ENCODE data around the gene WDR1. TPM values are rescaled to one million over a fixed set of nuclear protein-coding genes. Genes with fewer than 3 reads are reported as not detected.

WDR1 gene
- total RNA-seq, 1 experiment from 2014 or later, result 223 TPM

DNA sequence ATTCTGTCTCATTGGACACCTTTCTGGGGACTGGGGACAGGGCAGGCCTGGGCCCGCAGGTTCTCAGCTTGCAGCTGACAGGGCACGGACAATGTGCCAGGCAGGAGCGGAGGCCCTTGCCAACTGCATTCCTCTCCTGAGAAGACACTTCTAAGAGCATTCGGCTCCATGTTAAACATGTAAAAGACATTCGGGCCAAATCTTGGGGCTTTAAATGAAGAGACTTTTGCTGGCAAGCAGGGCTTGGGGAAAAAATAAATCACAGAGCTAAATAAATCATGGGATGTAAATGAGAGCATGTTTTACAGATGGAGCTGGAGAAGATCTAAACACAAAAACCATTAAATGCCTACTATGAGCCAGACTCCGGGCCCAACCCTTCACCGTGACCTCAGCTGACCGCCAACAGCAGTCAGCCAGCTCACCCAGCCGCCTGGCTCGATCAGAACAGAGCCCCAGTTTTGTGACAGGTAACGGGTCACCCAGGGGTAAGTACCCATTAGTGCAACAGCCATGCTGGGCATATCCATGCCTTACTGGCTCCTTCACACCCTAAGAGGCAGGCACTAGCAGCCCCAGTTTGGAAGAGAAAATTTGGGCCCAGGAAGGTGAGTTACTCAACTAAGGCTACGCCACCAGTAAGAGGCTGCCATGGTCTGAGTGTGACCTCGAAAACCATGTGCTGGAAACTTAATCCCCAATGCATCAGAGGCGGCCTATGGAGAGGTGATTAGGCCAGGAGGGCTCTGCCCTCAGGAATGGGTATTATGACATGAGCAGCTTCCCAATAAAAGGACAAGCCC is 14.7 kb downstream of the WDR1 start:
- Histone ChIP-seq H3K79me2 (ENCODE audit: insufficient read depth, low read length) (peaks cover 99% of the 10 kb centered on the region), H3K9ac (ENCODE audit: low read length) (no peak overlapping the region), H2AFZ (ENCODE audit: low read depth, low read length, poor library complexity, severe bottlenecking) (no peak overlapping the region), H4K20me1 (ENCODE audit: insufficient read depth) (peaks cover 5% of the 10 kb centered on the region; the same call in 1 of the 2 replicates), H3K9me2 (ENCODE audit: insufficient read depth) (no peaks in the 10 kb centered on the region), H3K4me1 (ENCODE audit: control insufficient read depth in 1 of 2, insufficient read depth in 2 of 2, low read length in 2 of 2) (peaks cover 24 to 74% of the 10 kb centered on the region in 2 experiments), H3K36me3 (ENCODE audit: control insufficient read depth in 1 of 2, insufficient read depth in 2 of 2, low read length in 2 of 2) (peaks cover 23 to 44% of the 10 kb centered on the region in 2 experiments), H3K9me3 (ENCODE audit: control insufficient read depth in 1 of 2, insufficient read depth in 1 of 2, low read depth in 1 of 2, low read length in 2 of 2) (no peaks in the 10 kb centered on the region), H3K4me3 (replicated peaks in 1 of 2; ENCODE audit: low read depth in 1 of 2, low read length in 2 of 2) (no peak overlapping the region), H3K27ac (ENCODE audit: low read depth, low read length) (no peak overlapping the region), H3K4me2 (ENCODE audit: low read length) (no peak overlapping the region), H3K27me3 (ENCODE audit: insufficient read depth, low read length) (no peaks in the 10 kb centered on the region)
- BruUV-seq (replicated peaks), result no TSS peak
- TF ChIP-seq TCF7L2 (IDR thresholded peaks at IDR 0.05; ENCODE audit: borderline replicate concordance, extremely low read depth, insufficient read depth, insufficient read length), result no peak
- TF ChIP-seq ELF1 (IDR thresholded peaks at IDR 0.05; ENCODE audit: borderline replicate concordance, low read depth), result no peak
- TF ChIP-seq POLR2AphosphoS5 (IDR thresholded peaks at IDR 0.05; ENCODE audit: low read depth, low read length), result no peak
- TF ChIP-seq FOSL1 (IDR thresholded peaks at IDR 0.05; ENCODE audit: low read depth), result no peak
- no peak for TF ChIP-seq SIN3A (IDR thresholded peaks at IDR 0.05; ENCODE audit: low read depth)
- TF ChIP-seq ZNF274 (IDR thresholded peaks at IDR 0.05; ENCODE audit: low read depth, low read length), result no peak
- TF ChIP-seq YY1 (IDR thresholded peaks at IDR 0.05; ENCODE audit: extremely low read depth, insufficient replicate concordance, low read depth, low read length), result no peak
- no peak for TF ChIP-seq CBX3 (IDR thresholded peaks at IDR 0.05; ENCODE audit: low read depth)
- no peak for TF ChIP-seq RAD21 (IDR thresholded peaks at IDR 0.05; ENCODE audit: low read depth)
- TF ChIP-seq POLR2A (IDR thresholded peaks at IDR 0.05; ENCODE audit: borderline replicate concordance, extremely low read depth, insufficient read depth, insufficient read length), result no peak
- no peak for TF ChIP-seq SP1 (IDR thresholded peaks at IDR 0.05; ENCODE audit: low read depth)
- TF ChIP-seq ZFX (IDR thresholded peaks at IDR 0.05), result no peak
- TF ChIP-seq EZH2phosphoT487 (IDR thresholded peaks at IDR 0.05; ENCODE audit: borderline replicate concordance), result no peak
- TF ChIP-seq CTCF (IDR thresholded peaks at IDR 0.05 in 2 of 3, conservative IDR thresholded peaks at IDR 0.05 in 1 of 3; ENCODE audit: borderline replicate concordance in 1 of 3, insufficient read depth in 1 of 3, low read depth in 2 of 3, low read length in 2 of 3), result no peak
- TF ChIP-seq SRF (IDR thresholded peaks at IDR 0.05; ENCODE audit: low read depth), result no peak
- TF ChIP-seq EZH2 (IDR thresholded peaks at IDR 0.05), result no peak
- TF ChIP-seq, protein P1, sequence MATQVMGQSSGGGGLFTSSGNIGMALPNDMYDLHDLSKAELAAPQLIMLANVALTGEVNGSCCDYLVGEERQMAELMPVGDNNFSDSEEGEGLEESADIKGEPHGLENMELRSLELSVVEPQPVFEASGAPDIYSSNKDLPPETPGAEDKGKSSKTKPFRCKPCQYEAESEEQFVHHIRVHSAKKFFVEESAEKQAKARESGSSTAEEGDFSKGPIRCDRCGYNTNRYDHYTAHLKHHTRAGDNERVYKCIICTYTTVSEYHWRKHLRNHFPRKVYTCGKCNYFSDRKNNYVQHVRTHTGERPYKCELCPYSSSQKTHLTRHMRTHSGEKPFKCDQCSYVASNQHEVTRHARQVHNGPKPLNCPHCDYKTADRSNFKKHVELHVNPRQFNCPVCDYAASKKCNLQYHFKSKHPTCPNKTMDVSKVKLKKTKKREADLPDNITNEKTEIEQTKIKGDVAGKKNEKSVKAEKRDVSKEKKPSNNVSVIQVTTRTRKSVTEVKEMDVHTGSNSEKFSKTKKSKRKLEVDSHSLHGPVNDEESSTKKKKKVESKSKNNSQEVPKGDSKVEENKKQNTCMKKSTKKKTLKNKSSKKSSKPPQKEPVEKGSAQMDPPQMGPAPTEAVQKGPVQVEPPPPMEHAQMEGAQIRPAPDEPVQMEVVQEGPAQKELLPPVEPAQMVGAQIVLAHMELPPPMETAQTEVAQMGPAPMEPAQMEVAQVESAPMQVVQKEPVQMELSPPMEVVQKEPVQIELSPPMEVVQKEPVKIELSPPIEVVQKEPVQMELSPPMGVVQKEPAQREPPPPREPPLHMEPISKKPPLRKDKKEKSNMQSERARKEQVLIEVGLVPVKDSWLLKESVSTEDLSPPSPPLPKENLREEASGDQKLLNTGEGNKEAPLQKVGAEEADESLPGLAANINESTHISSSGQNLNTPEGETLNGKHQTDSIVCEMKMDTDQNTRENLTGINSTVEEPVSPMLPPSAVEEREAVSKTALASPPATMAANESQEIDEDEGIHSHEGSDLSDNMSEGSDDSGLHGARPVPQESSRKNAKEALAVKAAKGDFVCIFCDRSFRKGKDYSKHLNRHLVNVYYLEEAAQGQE (IDR thresholded peaks at IDR 0.05; ENCODE audit: low read depth), result no peak
- TF ChIP-seq, protein P2, sequence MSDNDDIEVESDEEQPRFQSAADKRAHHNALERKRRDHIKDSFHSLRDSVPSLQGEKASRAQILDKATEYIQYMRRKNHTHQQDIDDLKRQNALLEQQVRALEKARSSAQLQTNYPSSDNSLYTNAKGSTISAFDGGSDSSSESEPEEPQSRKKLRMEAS (IDR thresholded peaks at IDR 0.05), result no peak
- TF ChIP-seq CEBPB (IDR thresholded peaks at IDR 0.05; ENCODE audit: low read depth), result no peak
- ChIA-PET CTCF (no interaction called here), RAD21 (ENCODE audit: low non-redundant PET in 1 of 2, low total read pairs in 2 of 2, uncharacterized antibody in 2 of 2, unreplicated experiment in 2 of 2) (no interaction called here), POLR2A (interaction anchor here (1.1 kb wide), 1 partner anchor 15 kb away, joined by 4 read pairs; the partner anchor contains the start of gene WDR1)
- ATAC-seq (no peak), DNase-seq (ENCODE audit: low read depth, low spot score) (no peak)
- intact Hi-C loops (cut with micrococcal nuclease), result no loop called here
